WTC11 (cell line): ENCODE data around the gene MAP4K4. TPM values are rescaled to one million over a fixed set of nuclear protein-coding genes. Genes with fewer than 3 reads are reported as not detected.

Experiments used
- ATAC-seq: fragments of 200-7000 bp; cut with Tn5 transposase; 2 replicates; pipeline ENCODE4 v1.10.0; 2021; ENCODE audit warnings: mild to moderate bottlenecking, moderate library complexity
- CTCF ChIA-PET: fragments of 300-600 bp; sonication (Branson Sonifier 250); formaldehyde crosslinking; loops from one replicate; lab custom pipeline; 2021; ENCODE audit warnings: antibody characterized with exemption; lab: Charles Lee
- POLR2A ChIA-PET: fragments of 350-600 bp; sonication (Branson Sonifier 250); formaldehyde crosslinking; loops from one replicate; lab custom pipeline; 2021; ENCODE audit warnings: antibody characterized with exemption; lab: Charles Lee
- DNase-seq: peaks from one replicate; pipeline ENCODE4 v3.0.0; 2021; ENCODE audit warnings: low spot score
- H3K27ac Mint-ChIP-seq: 2 replicates; pipeline ENCODE4 v1.8.0; 2021; ENCODE audit warnings: mixed read lengths
- H3K27me3 Mint-ChIP-seq: 2 replicates; pipeline ENCODE4 v1.8.0; 2021; ENCODE audit warnings: low read depth, mild to moderate bottlenecking, moderate library complexity, mixed read lengths
- H3K36me3 Mint-ChIP-seq: 2 replicates; pipeline ENCODE4 v1.8.0; 2021; ENCODE audit warnings: mixed read lengths
- H3K4me1 Mint-ChIP-seq: 2 replicates; pipeline ENCODE4 v1.8.0; 2022; ENCODE audit warnings: mixed read lengths
- H3K4me3 Mint-ChIP-seq: 2 replicates; pipeline ENCODE4 v1.8.0; 2021; ENCODE audit warnings: mild to moderate bottlenecking, moderate library complexity, mixed read lengths
- H3K9me3 Mint-ChIP-seq: 2 replicates; pipeline ENCODE4 v1.8.0; 2021; ENCODE audit warnings: mixed read lengths
- ATF1 ChIP-seq: sonication (generic); formaldehyde crosslinking; IDR thresholded peaks from 2 replicates; pipeline ENCODE4 v1.8.1; 2023; ENCODE audit warnings: mild to moderate bottlenecking, moderate library complexity, missing genetic modification reagents
- NFATC4 ChIP-seq: fragments of 250-450 bp; sonication (Bioruptor Pico); IDR thresholded peaks from 2 replicates; pipeline ENCODE4 v1.9.0; 2021; ENCODE audit warnings: mild to moderate bottlenecking
- NFE2L1 ChIP-seq: sonication (generic); formaldehyde crosslinking; IDR thresholded peaks from 2 replicates; pipeline ENCODE4 v1.8.1; 2023; ENCODE audit warnings: missing genetic modification reagents
- OVOL2 ChIP-seq: fragments of 250-450 bp; sonication (Bioruptor Pico); IDR thresholded peaks from 2 replicates; pipeline ENCODE4 v1.9.0; 2021; ENCODE audit warnings: mild to moderate bottlenecking, borderline replicate concordance
- PRRX2 ChIP-seq: fragments of 250-450 bp; sonication (Bioruptor Pico); IDR thresholded peaks from 2 replicates; pipeline ENCODE4 v1.8.0; 2021; ENCODE audit warnings: mild to moderate bottlenecking
- SP1 ChIP-seq: sonication (generic); formaldehyde crosslinking; conservative IDR thresholded peaks from 2 replicates; pipeline ENCODE4 v1.8.1; 2022; ENCODE audit warnings: missing genetic modification reagents
- TCF7 ChIP-seq: sonication (generic); formaldehyde crosslinking; IDR thresholded peaks from 2 replicates; pipeline ENCODE4 v1.8.0; 2022; ENCODE audit warnings: mild to moderate bottlenecking, low read depth, missing genetic modification reagents, moderate library complexity
- TP53 ChIP-seq: sonication (generic); formaldehyde crosslinking; IDR thresholded peaks from 2 replicates; pipeline ENCODE4 v1.8.1; 2023; ENCODE audit warnings: mild to moderate bottlenecking, missing genetic modification reagents
- total RNA-seq: library from RNA; stranded (reverse); gene quantifications from 3 replicates; pipeline ENCODE4 v1.2.3, GENCODE V29; 2021
- TF ChIP-seq, protein P1 (sequence below): sonication (generic); formaldehyde crosslinking; conservative IDR thresholded peaks from 2 replicates; pipeline ENCODE4 v1.8.1; 2022; ENCODE audit warnings: mild to moderate bottlenecking, missing genetic modification reagents
- TF ChIP-seq, protein P2 (sequence below): sonication (generic); formaldehyde crosslinking; IDR thresholded peaks from 2 replicates; pipeline ENCODE4 v1.8.1; 2023; ENCODE audit warnings: mild to moderate bottlenecking, moderate library complexity, missing genetic modification reagents
- TF ChIP-seq, protein P3 (sequence below): sonication (generic); formaldehyde crosslinking; IDR thresholded peaks from 2 replicates; pipeline ENCODE4 v1.8.0; 2022; ENCODE audit warnings: mild to moderate bottlenecking, missing genetic modification reagents
- TF ChIP-seq, protein P4 (sequence below): sonication (generic); formaldehyde crosslinking; IDR thresholded peaks from 2 replicates; pipeline ENCODE4 v1.8.0; 2022; ENCODE audit warnings: mild to moderate bottlenecking, missing genetic modification reagents
- TF ChIP-seq, protein P5 (sequence below): sonication (generic); formaldehyde crosslinking; IDR thresholded peaks from 2 replicates; pipeline ENCODE4 v1.8.1; 2023; ENCODE audit warnings: mild to moderate bottlenecking, missing genetic modification reagents, borderline replicate concordance
- TF ChIP-seq, protein P6 (sequence below): sonication (generic); formaldehyde crosslinking; IDR thresholded peaks from 2 replicates; pipeline ENCODE4 v1.8.0; 2022; ENCODE audit warnings: missing genetic modification reagents
- TF ChIP-seq, protein P7 (sequence below): sonication (generic); formaldehyde crosslinking; IDR thresholded peaks from 2 replicates; pipeline ENCODE4 v1.8.1; 2022; ENCODE audit warnings: mild to moderate bottlenecking, moderate library complexity, missing genetic modification reagents
- TF ChIP-seq, protein P8 (sequence below): sonication (generic); formaldehyde crosslinking; IDR thresholded peaks from 2 replicates; pipeline ENCODE4 v1.8.1; 2022; ENCODE audit warnings: missing genetic modification reagents, borderline replicate concordance

MAP4K4 gene
- total RNA-seq, 1 experiment from 2014 or later: 112 TPM

DNA sequence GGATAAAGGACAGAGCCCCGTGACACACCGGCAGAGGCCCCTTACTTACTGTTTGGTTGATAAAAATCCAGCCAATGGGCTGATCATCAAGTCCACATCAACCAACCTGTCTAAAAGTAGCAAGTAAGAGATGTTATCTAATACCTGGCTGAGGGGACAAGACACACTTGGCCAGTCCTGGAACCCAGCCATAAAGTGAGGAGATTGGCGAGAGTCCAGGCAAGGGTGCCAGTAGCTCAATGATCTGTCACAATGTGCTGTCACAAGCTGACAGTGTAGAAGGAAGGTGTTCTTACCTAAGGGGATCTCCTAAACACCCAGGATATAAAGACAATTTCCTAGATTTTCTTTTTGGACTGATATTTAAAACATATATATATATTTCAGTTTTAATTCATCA is 232.5 kb downstream of the MAP4K4 start:
- DNase-seq (no peak), ATAC-seq (no peak)
- Mint-ChIP-seq H3K36me3 (peaks cover 31% of the 10 kb centered on the region), H3K4me3 (no peak overlapping the region), H3K4me1 (no peaks in the 10 kb centered on the region), H3K9me3 (peaks cover 51% of the 10 kb centered on the region), H3K27me3 (peaks cover 7% of the 10 kb centered on the region; the same call in 1 of the 2 replicates), H3K27ac (no peak overlapping the region)
- TF ChIP-seq TP53 (CRISPR knock-in tag) (no peak), OVOL2 (CRISPR knock-in tag) (no peak), NFE2L1 (no peak), PRRX2 (CRISPR knock-in tag) (no peak), NFATC4 (CRISPR knock-in tag) (no peak), SP1 (CRISPR knock-in tag) (no peak), TCF7 (no peak), ATF1 (CRISPR knock-in tag) (no peak)
- TF ChIP-seq, protein P1, sequence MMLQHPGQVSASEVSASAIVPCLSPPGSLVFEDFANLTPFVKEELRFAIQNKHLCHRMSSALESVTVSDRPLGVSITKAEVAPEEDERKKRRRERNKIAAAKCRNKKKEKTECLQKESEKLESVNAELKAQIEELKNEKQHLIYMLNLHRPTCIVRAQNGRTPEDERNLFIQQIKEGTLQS (CRISPR knock-in tag): no peak
- TF ChIP-seq, protein P2, sequence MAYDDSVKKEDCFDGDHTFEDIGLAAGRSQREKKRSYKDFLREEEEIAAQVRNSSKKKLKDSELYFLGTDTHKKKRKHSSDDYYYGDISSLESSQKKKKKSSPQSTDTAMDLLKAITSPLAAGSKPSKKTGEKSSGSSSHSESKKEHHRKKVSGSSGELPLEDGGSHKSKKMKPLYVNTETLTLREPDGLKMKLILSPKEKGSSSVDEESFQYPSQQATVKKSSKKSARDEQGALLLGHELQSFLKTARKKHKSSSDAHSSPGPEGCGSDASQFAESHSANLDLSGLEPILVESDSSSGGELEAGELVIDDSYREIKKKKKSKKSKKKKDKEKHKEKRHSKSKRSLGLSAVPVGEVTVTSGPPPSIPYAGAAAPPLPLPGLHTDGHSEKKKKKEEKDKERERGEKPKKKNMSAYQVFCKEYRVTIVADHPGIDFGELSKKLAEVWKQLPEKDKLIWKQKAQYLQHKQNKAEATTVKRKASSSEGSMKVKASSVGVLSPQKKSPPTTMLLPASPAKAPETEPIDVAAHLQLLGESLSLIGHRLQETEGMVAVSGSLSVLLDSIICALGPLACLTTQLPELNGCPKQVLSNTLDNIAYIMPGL: no peak
- TF ChIP-seq, protein P3, sequence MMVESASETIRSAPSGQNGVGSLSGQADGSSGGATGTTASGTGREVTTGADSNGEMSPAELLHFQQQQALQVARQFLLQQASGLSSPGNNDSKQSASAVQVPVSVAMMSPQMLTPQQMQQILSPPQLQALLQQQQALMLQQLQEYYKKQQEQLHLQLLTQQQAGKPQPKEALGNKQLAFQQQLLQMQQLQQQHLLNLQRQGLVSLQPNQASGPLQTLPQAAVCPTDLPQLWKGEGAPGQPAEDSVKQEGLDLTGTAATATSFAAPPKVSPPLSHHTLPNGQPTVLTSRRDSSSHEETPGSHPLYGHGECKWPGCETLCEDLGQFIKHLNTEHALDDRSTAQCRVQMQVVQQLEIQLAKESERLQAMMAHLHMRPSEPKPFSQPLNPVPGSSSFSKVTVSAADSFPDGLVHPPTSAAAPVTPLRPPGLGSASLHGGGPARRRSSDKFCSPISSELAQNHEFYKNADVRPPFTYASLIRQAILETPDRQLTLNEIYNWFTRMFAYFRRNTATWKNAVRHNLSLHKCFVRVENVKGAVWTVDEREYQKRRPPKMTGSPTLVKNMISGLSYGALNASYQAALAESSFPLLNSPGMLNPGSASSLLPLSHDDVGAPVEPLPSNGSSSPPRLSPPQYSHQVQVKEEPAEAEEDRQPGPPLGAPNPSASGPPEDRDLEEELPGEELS: no peak
- TF ChIP-seq, protein P4, sequence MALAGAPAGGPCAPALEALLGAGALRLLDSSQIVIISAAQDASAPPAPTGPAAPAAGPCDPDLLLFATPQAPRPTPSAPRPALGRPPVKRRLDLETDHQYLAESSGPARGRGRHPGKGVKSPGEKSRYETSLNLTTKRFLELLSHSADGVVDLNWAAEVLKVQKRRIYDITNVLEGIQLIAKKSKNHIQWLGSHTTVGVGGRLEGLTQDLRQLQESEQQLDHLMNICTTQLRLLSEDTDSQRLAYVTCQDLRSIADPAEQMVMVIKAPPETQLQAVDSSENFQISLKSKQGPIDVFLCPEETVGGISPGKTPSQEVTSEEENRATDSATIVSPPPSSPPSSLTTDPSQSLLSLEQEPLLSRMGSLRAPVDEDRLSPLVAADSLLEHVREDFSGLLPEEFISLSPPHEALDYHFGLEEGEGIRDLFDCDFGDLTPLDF: no peak
- TF ChIP-seq, protein P5, sequence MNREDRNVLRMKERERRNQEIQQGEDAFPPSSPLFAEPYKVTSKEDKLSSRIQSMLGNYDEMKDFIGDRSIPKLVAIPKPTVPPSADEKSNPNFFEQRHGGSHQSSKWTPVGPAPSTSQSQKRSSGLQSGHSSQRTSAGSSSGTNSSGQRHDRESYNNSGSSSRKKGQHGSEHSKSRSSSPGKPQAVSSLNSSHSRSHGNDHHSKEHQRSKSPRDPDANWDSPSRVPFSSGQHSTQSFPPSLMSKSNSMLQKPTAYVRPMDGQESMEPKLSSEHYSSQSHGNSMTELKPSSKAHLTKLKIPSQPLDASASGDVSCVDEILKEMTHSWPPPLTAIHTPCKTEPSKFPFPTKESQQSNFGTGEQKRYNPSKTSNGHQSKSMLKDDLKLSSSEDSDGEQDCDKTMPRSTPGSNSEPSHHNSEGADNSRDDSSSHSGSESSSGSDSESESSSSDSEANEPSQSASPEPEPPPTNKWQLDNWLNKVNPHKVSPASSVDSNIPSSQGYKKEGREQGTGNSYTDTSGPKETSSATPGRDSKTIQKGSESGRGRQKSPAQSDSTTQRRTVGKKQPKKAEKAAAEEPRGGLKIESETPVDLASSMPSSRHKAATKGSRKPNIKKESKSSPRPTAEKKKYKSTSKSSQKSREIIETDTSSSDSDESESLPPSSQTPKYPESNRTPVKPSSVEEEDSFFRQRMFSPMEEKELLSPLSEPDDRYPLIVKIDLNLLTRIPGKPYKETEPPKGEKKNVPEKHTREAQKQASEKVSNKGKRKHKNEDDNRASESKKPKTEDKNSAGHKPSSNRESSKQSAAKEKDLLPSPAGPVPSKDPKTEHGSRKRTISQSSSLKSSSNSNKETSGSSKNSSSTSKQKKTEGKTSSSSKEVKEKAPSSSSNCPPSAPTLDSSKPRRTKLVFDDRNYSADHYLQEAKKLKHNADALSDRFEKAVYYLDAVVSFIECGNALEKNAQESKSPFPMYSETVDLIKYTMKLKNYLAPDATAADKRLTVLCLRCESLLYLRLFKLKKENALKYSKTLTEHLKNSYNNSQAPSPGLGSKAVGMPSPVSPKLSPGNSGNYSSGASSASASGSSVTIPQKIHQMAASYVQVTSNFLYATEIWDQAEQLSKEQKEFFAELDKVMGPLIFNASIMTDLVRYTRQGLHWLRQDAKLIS (CRISPR knock-in tag): no peak
- TF ChIP-seq, protein P6, sequence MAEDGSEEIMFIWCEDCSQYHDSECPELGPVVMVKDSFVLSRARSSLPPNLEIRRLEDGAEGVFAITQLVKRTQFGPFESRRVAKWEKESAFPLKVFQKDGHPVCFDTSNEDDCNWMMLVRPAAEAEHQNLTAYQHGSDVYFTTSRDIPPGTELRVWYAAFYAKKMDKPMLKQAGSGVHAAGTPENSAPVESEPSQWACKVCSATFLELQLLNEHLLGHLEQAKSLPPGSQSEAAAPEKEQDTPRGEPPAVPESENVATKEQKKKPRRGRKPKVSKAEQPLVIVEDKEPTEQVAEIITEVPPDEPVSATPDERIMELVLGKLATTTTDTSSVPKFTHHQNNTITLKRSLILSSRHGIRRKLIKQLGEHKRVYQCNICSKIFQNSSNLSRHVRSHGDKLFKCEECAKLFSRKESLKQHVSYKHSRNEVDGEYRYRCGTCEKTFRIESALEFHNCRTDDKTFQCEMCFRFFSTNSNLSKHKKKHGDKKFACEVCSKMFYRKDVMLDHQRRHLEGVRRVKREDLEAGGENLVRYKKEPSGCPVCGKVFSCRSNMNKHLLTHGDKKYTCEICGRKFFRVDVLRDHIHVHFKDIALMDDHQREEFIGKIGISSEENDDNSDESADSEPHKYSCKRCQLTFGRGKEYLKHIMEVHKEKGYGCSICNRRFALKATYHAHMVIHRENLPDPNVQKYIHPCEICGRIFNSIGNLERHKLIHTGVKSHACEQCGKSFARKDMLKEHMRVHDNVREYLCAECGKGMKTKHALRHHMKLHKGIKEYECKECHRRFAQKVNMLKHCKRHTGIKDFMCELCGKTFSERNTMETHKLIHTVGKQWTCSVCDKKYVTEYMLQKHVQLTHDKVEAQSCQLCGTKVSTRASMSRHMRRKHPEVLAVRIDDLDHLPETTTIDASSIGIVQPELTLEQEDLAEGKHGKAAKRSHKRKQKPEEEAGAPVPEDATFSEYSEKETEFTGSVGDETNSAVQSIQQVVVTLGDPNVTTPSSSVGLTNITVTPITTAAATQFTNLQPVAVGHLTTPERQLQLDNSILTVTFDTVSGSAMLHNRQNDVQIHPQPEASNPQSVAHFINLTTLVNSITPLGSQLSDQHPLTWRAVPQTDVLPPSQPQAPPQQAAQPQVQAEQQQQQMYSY (CRISPR knock-in tag): no peak
- TF ChIP-seq, protein P7, sequence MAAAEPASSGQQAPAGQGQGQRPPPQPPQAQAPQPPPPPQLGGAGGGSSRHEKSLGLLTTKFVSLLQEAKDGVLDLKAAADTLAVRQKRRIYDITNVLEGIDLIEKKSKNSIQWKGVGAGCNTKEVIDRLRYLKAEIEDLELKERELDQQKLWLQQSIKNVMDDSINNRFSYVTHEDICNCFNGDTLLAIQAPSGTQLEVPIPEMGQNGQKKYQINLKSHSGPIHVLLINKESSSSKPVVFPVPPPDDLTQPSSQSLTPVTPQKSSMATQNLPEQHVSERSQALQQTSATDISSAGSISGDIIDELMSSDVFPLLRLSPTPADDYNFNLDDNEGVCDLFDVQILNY (CRISPR knock-in tag): no peak
- TF ChIP-seq, protein P8, sequence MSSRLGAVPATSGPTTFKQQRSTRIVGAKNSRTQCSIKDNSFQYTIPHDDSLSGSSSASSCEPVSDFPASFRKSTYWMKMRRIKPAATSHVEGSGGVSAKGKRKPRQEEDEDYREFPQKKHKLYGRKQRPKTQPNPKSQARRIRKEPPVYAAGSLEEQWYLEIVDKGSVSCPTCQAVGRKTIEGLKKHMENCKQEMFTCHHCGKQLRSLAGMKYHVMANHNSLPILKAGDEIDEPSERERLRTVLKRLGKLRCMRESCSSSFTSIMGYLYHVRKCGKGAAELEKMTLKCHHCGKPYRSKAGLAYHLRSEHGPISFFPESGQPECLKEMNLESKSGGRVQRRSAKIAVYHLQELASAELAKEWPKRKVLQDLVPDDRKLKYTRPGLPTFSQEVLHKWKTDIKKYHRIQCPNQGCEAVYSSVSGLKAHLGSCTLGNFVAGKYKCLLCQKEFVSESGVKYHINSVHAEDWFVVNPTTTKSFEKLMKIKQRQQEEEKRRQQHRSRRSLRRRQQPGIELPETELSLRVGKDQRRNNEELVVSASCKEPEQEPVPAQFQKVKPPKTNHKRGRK: no peak
- ChIA-PET CTCF (no interaction called here), POLR2A (no interaction called here)
